Measurements from ENCODE around the gene ANAPC4.

DNA sequence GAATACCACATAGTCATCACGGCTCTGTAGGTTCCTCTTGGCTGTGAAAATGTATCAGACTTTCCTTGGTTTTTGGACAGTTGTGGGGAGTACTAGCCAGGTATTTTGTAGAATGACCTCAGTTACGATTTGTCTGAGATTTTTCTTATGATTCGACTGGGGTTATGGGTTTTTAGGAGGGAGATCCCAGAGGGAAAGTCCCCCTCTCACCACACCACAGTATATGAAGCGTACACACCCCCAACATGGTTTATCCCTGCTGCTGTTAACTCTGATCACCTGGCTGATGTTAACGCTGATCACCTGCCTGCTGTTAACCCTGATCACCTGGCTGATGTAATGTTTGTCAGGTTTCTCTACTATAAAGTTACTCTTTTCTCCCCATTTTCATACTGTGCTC lies 72.6 kb downstream of the ANAPC4 start:
- TF ChIP-seq CTCF (conservative IDR thresholded peaks at IDR 0.05 in 1 of 2, IDR thresholded peaks at IDR 0.05 in 1 of 2; ENCODE audit: low read depth in 1 of 2, low read length in 2 of 2) (no peak), EZH2 (IDR thresholded peaks at IDR 0.05; ENCODE audit: low read length, missing control alignments) (no peak)

All from fibroblast of lung (primary cell).